Activated T-cell treated with anti-CD3 and anti-CD28 coated beads for 1 hour (primary cell): ENCODE data around the gene ARHGAP8.

ENCODE experiments used
- DNase-seq: peaks from one replicate; pipeline ENCODE4 v3.0.0-alpha.2; 2020; ENCODE audit warnings: low read depth

The ARHGAP8 gene

DNA sequence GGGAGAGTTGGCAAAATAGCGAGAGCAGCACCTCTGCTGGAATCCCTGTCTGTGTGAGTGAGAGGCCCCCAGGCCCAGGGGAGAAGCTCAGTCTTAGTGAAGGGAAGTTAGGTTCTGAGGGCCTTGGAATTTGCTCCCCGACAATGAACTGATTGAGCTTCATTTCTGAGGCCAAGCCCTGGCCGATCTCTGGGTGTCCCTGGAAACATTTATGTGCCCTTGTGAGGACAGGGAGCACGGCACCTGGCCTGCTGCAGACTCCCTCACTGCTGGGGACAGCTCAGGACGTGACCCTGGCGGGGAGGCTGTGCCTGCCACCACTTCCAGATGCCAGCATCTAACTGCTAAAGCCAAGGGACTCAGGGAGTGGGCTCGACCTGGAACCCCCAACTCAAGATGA, 52.0 kb downstream of the ARHGAP8 start:
- DNase-seq, result no peak

DNA sequence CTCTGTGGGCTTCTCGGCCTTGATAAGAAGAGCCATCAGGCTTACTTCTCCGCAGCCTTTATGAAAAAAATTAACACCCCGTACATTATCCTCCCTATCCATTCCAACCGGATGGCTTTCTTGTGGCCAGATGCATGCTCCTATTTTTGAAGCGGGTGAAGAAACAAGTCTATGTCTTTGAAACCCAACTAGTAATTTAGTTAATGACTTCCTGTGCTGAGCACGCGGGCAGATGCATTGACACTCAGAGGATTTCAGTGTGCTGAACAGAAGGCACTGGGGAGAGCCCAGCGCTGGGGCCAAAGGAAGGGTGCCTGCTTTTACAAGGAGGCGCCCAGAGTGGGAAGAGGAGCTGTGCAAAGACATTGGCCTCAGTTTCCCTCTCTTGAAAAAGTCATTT, 53.3 kb downstream of the ARHGAP8 start:
- DNase-seq, result no peak

DNA sequence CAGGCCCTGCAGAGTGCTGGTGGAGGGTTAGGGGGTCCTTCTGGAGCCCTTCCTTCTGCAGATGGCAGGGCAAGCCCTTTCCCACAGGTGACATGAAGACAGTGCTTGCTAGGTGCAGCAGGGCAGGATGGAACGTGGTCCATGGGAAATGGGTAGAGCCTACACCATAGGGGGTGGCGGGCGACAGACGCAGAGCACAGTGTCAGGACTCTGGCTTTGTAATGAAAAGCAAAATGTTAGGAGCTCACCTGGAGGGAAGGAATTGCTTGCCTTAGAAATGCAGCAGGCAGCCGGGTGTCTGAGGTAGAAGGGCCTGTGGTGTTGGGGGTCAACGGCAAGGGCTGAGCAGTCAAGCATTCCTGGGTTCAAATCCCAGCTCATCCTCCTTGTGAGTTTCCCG, 54.9 kb downstream of the ARHGAP8 start:
- DNase-seq, result no peak

DNA sequence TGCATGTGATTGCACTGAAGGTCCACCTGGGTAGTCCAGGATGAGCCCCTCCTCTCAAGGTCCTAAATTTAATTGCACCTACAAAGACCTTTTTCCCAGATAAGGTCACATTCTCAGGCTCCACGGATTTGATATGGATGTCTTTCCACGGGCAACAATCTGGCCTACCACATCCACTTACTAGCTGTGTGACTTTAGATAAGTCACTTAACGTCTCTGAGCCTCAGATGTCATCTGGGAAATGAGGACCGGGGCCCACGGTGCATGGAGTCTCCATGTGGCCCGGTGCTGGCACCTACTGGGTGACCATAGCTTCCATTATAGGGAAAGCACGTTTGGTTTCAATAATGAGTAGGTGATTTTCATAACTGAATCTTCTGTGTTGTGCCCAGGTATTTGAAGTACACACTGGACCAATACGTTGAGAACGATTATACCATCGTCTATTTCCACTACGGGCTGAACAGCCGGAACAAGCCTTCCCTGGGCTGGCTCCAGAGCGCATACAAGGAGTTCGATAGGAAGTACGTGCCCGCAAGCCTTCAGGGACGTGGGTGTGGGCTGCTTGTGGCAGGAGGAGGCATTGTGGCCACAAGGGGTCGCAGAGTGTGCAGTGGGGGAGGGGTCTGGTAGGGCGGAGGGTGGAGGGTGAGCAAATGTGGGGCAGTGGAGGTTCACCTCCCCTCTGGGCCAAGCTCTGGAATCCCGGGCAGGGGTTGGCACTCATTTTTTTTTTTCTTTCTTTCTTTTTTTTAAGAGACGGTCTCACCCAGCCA, 55.7 kb downstream of the ARHGAP8 start:
- no peak for DNase-seq

DNA sequence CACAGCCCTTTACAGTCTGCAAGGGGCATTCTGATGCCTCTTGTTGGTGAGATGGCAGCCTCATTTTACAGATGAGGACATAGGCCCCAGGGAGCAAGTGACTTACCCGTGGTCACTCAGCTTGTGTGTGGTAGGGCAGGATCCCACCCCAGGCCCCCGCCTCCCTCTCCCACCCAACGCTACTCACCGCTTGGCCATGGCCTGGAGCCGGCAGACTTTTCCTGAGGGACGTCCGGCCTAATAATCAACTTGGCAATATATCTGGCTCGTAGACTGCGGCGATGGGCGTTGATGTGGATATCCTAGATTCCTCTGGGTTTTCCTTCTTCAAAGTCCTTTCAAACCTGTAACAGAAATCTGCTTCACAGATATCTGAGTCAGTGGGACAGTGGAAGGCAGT, 57.1 kb downstream of the ARHGAP8 start:
- DNase-seq, result no peak

DNA sequence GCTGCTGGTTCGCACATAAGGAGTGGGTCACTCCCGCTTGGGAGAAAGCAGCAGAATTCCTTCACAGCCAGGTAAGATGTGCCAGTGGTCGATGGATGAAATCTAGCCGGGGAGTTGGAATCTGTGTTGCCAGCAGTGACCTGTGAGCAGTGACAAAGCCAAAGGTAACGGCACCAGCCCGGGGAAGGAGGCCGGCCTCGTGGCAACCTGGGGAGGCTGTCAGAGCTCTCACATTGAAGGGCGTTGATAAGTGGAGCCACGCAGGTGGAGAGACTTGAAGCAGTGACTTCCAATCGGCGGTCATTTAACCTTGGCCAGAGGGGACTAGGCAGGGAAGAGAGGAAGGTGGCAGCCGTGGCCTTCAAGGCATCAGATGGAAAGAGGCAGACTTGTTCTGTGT, 58.8 kb downstream of the ARHGAP8 start:
- no peak for DNase-seq

DNA sequence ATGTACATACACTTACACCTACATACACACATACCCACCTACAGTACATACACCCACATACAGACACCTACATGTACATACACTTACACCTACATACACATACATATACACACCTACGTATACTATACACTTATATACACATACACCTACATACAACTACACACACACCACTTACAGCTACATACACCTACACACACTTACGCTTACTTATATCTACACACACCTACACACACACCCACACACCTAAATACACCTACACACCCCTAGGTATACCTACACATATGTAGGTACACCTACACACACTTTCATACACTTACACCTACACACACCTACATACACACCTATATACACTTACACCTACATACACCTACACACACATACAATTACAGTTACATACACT, 61.0 kb downstream of the ARHGAP8 start:
- no peak for DNase-seq

DNA sequence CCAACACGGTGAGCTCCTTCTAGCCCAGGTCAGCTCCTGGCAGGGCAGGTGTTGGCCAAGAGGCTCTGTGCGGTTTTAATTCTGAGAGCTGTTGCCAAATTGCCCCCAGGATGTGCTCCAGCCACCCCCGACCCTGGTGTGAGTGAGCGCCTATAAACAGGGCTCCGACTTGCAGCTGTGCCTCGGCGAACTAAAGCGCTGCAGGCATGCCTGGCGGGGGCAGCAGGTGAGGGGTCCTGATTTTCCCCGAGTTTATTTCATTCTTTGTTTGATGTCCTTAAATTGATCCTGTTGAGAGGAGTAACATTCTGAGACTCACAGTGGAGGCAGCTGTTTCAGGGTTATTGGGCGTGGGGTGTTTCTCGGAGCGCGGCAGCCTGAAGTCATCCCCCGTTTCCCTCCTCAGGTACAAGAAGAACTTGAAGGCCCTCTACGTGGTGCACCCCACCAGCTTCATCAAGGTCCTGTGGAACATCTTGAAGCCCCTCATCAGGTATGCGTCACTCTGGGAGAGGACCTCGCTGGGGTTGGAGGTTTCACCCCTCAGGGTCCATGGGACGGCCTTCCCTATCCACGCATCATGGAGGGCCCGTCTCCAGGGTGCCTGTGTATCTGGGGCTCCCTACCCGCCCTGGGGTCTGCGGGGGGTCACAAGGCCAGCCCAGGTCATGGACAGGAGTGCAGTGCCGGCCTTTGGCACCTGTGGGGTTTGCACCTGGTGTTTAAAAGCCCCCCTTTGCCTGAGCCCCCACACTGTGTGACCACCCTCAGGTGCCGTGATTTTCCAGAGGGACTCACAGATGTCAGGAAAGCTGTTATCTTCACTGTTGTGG, 62.1 kb downstream of the ARHGAP8 start:
- DNase-seq, result no peak

DNA sequence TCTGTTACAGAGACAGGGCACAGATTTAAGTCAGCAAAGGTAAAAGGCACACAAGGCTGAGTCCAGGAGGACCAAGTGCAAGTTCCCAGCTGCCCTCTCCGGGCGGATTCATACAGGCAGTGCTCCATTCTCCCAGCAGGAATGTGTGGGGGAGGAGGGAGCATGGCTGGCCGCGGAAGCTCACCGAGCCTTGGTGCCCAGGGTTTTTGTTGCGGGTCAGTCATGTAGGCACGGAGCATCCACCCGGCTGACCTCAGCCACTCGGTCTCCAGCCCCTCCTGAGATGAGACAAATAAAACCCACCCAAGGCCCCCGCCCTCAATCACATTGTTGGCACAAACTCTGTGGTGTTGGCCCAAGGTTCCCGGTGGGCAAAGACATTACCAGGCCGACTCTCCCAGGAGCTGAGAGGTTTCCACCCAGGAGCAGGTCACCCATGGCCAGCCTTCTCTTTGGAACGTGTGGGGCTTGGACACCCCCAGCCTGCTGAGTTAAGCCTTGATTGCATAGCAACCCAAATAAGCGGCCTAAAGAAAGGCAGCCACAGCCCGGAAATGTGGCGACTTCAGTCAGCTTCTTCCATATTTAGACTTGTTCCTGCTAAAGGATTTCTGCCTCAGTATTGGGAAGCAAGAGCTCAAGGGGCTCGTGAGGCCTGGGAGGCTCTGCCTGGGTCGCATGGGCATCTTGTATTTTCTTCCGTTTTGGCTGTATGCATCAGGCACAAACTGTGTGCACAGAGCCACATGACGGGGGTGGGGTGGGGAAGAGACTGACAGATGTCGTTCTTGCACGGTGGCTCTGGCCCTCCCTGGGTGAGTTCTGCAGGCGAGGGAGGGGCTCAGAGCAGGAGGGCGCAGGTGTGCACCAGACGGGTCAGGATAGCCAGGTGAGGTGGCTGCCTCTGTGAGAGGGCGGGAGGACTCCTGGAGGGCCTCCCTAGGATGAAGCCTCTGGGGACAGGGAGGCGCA, 63.0 kb downstream of the ARHGAP8 start:
- no peak for DNase-seq

DNA sequence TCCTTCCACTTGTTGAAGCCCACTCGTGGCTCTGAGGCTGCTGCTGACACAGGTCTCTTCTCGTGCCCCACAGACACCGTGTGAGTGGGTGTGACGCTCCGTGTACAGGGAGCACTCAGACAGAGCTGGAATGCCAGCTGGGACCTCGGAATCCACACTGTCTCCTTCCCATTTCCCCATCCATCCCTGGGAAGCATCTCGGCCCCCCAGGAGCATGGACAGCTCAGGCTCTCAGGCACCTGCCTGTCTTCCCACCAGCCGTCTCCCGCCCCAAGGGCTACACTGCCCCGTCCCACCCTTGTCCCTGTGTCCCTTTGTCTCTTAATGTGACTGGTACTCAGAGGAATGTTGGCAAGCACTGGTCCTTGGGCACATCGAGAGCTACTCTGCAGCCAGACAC, 63.8 kb downstream of the ARHGAP8 start:
- DNase-seq, result no peak

DNA sequence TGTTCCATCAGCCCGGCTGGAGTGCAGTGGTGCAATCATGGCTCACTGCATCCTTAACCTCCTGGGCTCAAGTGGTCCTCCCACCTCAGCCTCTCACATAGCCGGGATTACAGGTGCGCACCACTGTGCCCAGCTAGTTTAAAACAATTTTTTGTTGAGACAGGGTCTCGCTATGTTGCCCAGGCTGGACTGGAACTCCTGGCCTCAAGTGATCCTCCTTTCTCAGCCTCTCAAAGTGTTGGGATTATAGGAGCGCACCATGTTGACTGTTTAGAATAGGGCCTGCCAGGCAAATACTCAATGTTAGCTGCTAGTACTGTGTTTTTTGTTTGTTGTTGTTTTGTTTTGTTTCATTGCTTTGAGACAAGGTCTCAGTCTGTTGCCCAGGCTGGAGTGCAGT, 66.4 kb downstream of the ARHGAP8 start:
- DNase-seq, result no peak

DNA sequence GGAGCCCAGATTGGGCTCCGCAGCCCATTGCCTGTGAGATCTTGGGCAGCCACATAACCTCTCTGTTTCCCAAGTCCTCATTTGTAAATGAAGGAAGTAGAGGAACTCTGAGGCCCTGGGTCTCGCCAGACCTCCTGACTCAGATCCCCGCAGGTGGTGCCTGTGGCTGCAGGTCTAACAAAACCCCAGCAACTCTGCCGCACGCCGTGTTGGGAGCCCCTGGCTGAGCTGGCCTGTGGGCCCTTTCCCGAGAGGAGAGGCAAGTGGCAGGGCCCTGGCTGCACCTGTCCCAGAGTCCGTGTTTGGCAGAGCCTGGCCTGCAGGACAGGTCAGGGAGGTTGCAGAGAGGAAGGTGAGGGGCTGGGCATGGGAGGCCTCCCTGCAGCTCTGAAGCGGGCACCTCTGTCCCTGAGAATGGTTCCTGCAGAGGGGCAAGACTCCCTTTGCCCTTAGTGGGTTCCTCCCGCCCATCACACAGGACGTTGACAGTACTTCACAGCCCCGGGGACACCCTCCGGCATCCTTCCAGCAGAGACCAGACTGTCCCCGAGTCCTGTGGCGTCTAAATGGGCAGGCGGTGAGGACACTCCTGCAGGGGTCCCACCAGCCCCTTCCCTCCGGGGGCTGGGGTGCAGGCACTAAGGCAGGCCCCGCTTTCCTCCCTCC, 67.7 kb downstream of the ARHGAP8 start:
- no peak for DNase-seq

DNA sequence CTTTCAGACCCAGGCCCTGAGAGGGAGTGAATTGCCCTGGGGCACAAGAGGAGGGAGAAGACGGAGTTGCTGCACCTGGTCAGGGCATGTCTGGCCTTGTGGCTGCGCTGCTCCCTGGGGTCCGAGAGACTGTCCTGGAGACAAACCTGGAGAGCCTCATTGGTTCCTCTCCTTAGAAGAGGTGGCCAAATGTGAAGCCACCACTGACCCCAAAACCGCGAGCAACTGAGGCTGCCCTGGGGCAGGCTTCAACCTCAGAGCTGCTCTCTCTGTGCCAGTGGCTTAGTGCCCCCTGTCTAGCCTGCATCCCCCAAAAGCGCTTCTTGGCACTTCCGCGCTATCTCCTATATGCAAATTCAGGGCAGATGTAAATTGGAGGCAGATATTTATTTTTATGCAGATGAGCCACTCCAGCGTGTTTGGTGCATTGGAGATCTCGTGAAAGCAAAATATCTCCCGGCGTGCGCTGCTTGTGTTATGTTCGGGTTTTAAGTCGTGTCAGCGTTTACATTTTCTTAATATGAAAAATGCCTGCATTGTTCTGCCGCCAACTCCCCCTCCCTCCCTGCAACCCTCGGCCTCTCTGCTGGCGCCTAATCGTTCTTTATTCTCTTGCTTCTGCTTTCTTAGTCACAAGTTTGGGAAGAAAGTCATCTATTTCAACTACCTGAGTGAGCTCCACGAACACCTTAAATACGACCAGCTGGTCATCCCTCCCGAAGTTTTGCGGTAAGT, 69.5 kb downstream of the ARHGAP8 start:
- DNase-seq, result no peak

DNA sequence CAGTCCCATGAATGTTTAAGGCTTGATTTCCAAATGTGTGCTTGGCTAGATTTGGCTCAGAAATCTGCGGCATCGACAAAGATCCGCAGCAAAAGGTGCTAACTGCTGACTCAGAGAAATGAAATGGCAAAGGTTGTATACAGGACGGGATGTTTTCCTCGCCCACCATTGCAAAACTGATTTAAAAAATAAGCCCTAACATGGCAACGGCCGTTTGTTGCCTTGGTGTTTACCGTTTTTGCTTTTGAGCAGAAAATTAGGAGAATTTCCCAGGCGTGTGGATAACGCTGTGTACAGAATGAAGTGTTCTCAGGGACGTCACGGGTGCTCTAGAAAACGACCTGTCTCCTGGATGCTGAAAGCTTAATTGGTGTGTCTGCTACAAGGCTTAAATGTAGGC, 70.2 kb downstream of the ARHGAP8 start:
- DNase-seq, result no peak

DNA sequence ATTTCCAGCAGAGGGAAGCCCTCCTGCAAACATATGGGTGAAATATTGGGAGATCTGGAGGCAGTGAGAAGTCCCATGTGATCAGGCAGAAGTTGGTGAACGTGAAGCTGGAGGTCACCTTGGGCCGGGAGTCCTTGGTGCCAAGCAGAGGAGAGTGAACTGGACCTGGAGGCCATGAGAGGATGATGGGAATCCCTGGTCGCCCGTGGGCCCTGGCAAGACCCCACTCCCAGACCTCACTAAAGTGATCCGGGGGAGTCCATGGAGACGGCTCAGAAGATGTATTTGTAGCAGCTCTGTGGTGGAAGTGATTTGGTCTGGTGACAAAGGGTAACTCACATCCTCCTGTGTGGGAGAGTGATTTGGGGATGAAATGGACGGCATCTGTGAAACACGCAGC, 71.0 kb downstream of the ARHGAP8 start:
- DNase-seq, result no peak

DNA sequence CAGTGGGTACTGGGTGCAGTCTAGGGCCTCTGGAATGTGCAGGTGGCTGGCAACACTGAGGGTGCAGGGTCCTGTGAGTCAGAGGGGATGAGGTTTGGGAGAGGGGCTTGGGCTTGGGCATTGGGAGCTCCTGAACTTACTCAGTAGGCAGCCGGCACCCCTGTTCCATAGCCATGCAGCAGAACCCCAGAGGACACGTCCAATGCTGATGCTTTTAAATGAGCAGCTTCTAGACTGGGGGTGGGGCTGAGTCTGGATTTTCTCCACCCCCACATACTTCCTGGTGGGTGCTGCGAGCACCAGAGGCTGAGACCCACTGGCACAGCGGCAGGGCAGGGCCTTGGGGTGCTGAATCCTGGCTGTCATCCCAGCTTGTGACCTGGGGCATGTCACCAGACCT, 71.4 kb downstream of the ARHGAP8 start:
- no peak for DNase-seq

DNA sequence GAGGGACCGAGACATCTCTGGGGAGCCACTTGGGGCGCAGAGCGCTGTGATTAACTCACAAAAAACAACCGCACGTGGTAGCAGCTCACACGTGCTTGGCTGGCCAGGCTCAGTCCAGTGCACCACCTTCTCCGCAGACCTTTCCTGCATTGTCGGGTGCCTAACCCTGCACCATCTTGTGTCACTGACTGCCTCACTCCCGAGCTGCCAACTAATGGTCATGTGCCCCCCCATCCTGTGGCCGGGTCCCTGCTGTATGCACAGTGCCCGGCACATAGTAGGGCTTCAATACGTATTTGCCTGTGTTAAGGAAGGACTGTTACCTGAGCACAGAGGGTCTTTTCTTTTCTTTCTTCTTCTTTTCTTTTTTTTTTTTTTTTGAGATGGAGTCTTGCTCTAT, 71.9 kb downstream of the ARHGAP8 start:
- no peak for DNase-seq

DNA sequence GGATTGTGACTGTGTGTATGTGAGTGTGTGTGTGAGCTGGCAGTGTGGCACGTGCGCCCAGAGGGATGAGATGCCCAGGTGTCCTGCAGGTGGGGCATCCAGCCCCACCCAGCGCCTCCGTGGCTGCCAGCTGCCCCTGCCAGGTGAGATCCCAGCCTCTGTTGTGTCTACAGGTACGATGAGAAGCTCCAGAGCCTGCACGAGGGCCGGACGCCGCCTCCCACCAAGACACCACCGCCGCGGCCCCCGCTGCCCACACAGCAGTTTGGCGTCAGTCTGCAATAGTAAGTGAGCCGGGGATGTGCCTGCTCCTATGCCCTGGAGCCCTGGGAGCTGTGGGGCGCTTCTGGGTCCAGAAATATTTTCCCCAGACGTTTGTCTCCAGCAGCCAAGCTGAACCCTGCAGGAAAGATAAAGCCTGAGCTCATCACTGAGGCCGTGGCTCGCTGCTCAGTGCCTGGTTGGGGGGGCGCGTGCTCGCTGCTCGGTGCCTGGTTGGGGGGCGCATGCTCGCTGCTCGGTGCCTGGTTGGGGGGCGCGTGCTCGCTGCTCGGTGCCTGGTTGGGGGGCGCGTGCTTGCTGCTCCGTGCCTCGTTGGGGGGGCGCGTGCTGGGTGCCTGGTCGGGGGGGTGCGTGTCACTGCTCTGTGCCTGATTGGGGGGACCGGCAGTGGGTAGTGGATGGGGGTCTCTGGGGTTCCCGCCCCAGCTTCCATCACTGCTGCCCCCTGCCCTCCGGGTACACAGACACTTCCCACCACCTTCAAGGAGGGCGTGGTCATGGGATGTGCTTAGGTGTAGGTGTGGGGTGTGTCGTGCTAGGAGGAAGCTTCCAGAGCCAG, 73.2 kb downstream of the ARHGAP8 start:
- no peak for DNase-seq

DNA sequence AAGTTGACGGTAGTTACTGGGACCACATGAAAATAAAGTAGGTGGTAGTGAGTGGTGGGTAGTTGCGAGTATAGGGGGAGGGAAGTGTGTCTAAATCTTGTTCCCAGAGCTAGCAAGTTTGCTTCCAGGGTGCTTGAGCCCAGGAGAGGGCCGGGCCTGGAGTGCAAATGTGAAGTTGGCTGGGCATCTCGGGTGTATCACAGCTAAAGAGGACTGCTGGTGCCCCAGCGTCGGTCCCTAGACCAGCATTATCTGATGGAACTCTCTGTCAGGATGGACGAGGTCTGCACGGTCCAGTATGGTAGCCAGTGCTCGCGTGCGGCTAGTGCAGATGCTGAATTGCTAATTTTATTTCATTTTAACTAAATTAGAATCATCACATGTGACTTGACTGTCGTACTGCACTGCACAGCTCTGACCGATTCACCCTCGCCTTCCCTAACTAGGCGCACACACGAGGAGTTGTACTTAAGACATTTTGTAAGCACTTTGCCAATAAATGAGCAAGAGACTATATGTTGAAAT, 75.4 kb downstream of the ARHGAP8 start:
- DNase-seq, result no peak

DNA sequence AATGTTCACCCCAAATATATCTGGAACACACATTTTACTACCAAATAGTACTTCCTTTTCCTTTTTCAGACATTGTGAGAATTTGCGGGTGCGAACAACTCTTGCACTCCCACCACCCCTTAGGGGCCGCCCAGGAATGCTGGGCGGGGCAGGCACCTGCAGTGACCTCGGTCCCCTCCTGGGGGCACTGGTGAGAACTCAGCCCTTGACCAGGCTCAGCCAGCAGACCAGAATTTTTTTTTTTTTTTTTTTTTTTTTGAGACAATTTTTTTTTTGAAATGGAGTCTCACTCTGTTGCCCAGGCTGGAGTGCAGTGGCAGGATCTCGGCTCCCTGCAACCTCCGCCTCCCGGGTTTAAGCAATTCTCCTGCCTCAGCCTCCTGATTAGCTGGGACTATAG, 75.8 kb downstream of the ARHGAP8 start:
- no peak for DNase-seq
